Calu3 (cell line): ENCODE data around the gene MED10. TPM values are rescaled to one million over a fixed set of nuclear protein-coding genes. Genes with fewer than 3 reads are reported as not detected.

Source experiments
- BruUV-seq: library from RNA; stranded (reverse); fragments of 400-500 nt; replicated peaks from 2 replicates; lab custom pipeline; 2021; lab: Mats Ljungman, UMichigan
- CTCF ChIA-PET: fragments of 300-600 bp; sonication (Branson Sonifier 250); formaldehyde crosslinking; loops from one replicate; lab custom pipeline; 2022; ENCODE audit warnings: antibody characterized with exemption; lab: Charles Lee
- DNase-seq: peaks from one replicate; pipeline ENCODE4 v3.0.0; 2022
- H3K27ac Mint-ChIP-seq: one replicate; pipeline ENCODE4 v1.8.0; 2022; ENCODE audit warnings: mixed read lengths; ENCODE audit not compliant: unreplicated experiment
- H3K27me3 Mint-ChIP-seq: one replicate; pipeline ENCODE4 v1.8.0; 2022; ENCODE audit warnings: mixed read lengths; ENCODE audit not compliant: unreplicated experiment
- H3K36me3 Mint-ChIP-seq: one replicate; pipeline ENCODE4 v1.8.0; 2022; ENCODE audit warnings: mild to moderate bottlenecking, moderate library complexity, mixed read lengths; ENCODE audit not compliant: insufficient read depth, unreplicated experiment
- H3K4me1 Mint-ChIP-seq: one replicate; pipeline ENCODE4 v1.8.0; 2022; ENCODE audit warnings: mild to moderate bottlenecking, low read depth, mixed read lengths; ENCODE audit not compliant: unreplicated experiment
- H3K4me3 Mint-ChIP-seq: one replicate; pipeline ENCODE4 v1.8.0; 2022; ENCODE audit warnings: mild to moderate bottlenecking, low read depth, moderate library complexity, mixed read lengths; ENCODE audit not compliant: unreplicated experiment
- H3K9me3 Mint-ChIP-seq: one replicate; pipeline ENCODE4 v1.8.0; 2022; ENCODE audit warnings: low read depth, mixed read lengths; ENCODE audit not compliant: unreplicated experiment
- intact Hi-C: fragments of 100-400 bp; cut with micrococcal nuclease; formaldehyde crosslinking; loops from one replicate; pipeline ENCODE4 v1.10.0; 2022; ENCODE audit not compliant: unreplicated experiment
- total RNA-seq: library from RNA; stranded (reverse); gene quantifications from 2 replicates; pipeline ENCODE4 v1.2.3, GENCODE V29; 2022
- TF ChIP-seq, protein P1 (sequence below): fragments of 200-600 bp; IDR thresholded peaks from one replicate; pipeline ENCODE4 v1.8.0; 2022; ENCODE audit warnings: antibody characterized with exemption; ENCODE audit not compliant: unreplicated experiment

The MED10 gene
- total RNA-seq, 1 experiment from 2014 or later: 39.9 TPM

DNA sequence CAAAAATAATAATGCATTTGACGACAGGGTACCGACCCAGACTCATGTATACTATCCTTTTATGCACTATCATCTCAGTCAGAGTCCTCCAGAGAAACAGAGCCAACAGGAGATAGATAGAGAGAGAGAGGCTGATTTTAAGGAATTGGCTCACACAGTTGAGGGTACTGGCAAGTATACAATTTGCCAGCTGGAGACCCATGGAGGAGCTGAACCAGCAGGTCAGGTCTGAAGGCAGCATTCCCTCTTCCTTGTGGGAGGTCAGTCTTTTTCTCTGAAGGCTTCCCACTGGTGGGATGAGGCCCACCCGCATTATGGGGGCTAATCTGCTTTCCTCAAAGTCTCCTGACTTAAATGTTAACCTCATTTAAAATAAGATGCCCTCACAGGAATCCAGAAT is 17.3 kb upstream of the MED10 start:
- intact Hi-C loops: no loop called here

DNA sequence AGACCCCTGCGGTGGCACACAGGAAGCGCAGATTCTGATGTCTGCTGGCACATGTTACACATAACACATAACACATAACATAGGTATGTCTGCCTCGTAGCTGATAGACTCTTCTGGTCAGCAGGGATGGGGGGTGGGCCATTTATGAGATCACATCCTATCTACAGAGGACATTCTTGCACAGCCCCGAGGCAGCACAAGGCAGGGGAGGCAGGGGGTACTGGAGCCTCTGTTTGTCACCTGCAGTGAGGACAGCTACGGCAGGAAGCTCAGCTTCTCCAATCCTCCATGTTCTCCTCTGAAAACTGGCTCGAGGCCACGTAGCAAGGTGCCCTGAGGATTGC is 16.7 kb upstream of the MED10 start:
- H3K4me3 Mint-ChIP-seq: no peak overlapping the region

More for the DNA sequence above, 17.3 kb upstream of the MED10 start:
- H3K4me3 Mint-ChIP-seq: no peak overlapping the region
- H3K27me3 Mint-ChIP-seq: peaks cover 94% of the 10 kb centered on the region
- CTCF ChIA-PET: no interaction called here
- no peaks in the 10 kb centered on the region for H3K9me3 Mint-ChIP-seq
- no peak overlapping the region for H3K27ac Mint-ChIP-seq
- no peak for DNase-seq
- H3K4me1 Mint-ChIP-seq: no peaks in the 10 kb centered on the region
- no peaks in the 10 kb centered on the region for H3K36me3 Mint-ChIP-seq
- TF ChIP-seq, protein P1, sequence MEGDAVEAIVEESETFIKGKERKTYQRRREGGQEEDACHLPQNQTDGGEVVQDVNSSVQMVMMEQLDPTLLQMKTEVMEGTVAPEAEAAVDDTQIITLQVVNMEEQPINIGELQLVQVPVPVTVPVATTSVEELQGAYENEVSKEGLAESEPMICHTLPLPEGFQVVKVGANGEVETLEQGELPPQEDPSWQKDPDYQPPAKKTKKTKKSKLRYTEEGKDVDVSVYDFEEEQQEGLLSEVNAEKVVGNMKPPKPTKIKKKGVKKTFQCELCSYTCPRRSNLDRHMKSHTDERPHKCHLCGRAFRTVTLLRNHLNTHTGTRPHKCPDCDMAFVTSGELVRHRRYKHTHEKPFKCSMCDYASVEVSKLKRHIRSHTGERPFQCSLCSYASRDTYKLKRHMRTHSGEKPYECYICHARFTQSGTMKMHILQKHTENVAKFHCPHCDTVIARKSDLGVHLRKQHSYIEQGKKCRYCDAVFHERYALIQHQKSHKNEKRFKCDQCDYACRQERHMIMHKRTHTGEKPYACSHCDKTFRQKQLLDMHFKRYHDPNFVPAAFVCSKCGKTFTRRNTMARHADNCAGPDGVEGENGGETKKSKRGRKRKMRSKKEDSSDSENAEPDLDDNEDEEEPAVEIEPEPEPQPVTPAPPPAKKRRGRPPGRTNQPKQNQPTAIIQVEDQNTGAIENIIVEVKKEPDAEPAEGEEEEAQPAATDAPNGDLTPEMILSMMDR: no peak
- BruUV-seq: no TSS peak

DNA sequence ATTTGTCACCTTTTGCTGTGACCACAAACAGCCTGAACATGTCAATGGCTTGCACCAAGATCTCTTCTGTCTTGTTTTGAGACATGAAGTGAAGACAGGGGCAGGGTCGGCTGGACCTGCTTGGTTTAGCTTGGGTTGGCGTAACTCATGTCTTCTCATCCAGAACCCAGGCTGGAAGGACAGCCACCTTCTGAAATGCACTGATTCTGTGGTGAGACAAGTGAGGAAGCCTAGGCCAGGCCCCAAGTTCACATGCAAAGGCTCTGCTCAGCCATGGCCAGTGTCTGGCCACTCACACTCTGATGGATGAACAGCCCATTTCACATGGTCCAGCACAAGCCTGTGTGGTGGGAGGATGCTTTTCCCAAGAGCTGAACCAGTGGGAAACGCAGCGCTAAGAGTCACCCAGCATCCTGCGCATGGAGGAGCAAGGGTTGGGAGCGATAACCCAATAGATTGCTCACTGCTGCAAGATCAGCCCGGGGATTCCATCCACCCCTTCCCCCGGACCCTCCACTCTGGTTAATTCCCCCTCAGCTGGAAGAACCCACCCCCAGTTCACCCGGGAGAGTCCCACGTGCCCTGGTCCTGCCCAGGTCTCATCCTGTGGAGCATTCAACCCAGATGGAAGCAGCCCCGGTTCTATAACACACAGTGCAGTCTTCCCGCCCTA is 16.2 kb upstream of the MED10 start:
- no peak overlapping the region for H3K27ac Mint-ChIP-seq
- DNase-seq: no peak
- no peak overlapping the region for H3K4me3 Mint-ChIP-seq
- no peaks in the 10 kb centered on the region for H3K4me1 Mint-ChIP-seq
- TF ChIP-seq, protein P1: no peak
- H3K36me3 Mint-ChIP-seq: no peaks in the 10 kb centered on the region
- peaks cover 94% of the 10 kb centered on the region for H3K27me3 Mint-ChIP-seq
- no peaks in the 10 kb centered on the region for H3K9me3 Mint-ChIP-seq
- intact Hi-C loops: no loop called here
- CTCF ChIA-PET: no interaction called here
- BruUV-seq: no TSS peak

More for the DNA sequence above, 16.7 kb upstream of the MED10 start:
- Mint-ChIP-seq H3K9me3 (no peaks in the 10 kb centered on the region), H3K4me1 (no peaks in the 10 kb centered on the region), H3K27ac (no peak overlapping the region), H3K27me3 (peaks cover 94% of the 10 kb centered on the region), H3K36me3 (no peaks in the 10 kb centered on the region)
- TF ChIP-seq, protein P1: no peak
- CTCF ChIA-PET: no interaction called here
- intact Hi-C loops: no loop called here
- no TSS peak for BruUV-seq
- DNase-seq: no peak

DNA sequence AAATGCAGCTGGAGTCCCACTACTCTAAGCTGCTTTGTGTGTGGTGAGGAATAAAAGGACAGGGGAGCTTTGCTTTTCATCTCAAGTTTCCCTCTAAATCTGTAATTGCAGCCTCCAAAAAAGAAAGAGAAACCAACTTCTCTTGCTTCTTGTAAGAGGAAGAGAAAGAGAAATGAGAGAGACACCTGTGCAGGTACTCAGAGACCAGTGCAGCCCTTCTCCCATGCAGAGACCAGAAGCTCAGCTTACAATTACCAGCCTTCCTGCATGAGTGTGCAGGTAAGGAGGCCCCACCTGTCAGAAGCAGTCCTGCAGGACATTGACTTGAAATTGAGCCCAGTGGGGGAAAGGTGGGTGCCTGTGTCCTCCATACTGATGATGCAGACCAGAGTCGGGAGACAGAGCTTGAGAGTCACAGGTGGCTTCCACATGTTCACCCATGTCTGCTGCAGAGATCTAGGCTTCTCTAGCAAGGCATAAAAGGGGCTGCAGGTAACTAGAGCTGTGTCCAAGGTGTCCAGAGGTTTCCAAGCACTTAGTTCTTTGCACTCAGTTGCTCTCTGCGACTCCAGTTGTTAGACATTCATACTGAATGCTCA is 15.3 kb upstream of the MED10 start:
- H3K27ac Mint-ChIP-seq: no peak overlapping the region
- no TSS peak for BruUV-seq
- intact Hi-C loops: no loop called here
- TF ChIP-seq, protein P1: no peak
- no peaks in the 10 kb centered on the region for H3K36me3 Mint-ChIP-seq
- no peaks in the 10 kb centered on the region for H3K9me3 Mint-ChIP-seq
- DNase-seq: no peak
- H3K4me3 Mint-ChIP-seq: no peak overlapping the region
- CTCF ChIA-PET: no interaction called here
- H3K27me3 Mint-ChIP-seq: peaks cover 87% of the 10 kb centered on the region
- no peaks in the 10 kb centered on the region for H3K4me1 Mint-ChIP-seq
